Osteoblast (primary cell): ENCODE results near the gene PKIB. TPM values are rescaled to one million over a fixed set of nuclear protein-coding genes. Genes with fewer than 3 reads are reported as not detected.

Experiments used
- DNase-seq: peaks from one replicate; pipeline ENCODE4 v3.0.0; 2011; ENCODE audit warnings: low spot score, mixed read lengths; ENCODE audit not compliant: insufficient read length; ENCODE audit errors: missing footprints
- H2AFZ ChIP-seq: 2 replicates; pipeline ENCODE4 v1.6.0; 2011; ENCODE audit warnings: mild to moderate bottlenecking, low read length
- H3K27ac ChIP-seq: 2 replicates; pipeline ENCODE4 v1.5.1; 2011; ENCODE audit warnings: mild to moderate bottlenecking, low read depth, low read length, moderate library complexity
- H3K27me3 ChIP-seq: 2 replicates; pipeline ENCODE4 v1.6.0; 2012; ENCODE audit warnings: mild to moderate bottlenecking, control low read depth, inconsistent platforms, low read length, moderate library complexity; ENCODE audit not compliant: insufficient read depth
- H3K36me3 ChIP-seq: 2 replicates; pipeline ENCODE4 v1.5.1; 2011; ENCODE audit warnings: mild to moderate bottlenecking, low read length, control low read depth, moderate library complexity; ENCODE audit not compliant: insufficient read depth
- H3K4me1 ChIP-seq: 2 replicates; pipeline ENCODE4 v1.5.1; 2011; ENCODE audit warnings: mild to moderate bottlenecking, low read length, control low read depth, moderate library complexity; ENCODE audit not compliant: insufficient read depth
- H3K4me2 ChIP-seq: 2 replicates; pipeline ENCODE4 v1.6.0; 2011; ENCODE audit warnings: mild to moderate bottlenecking, low read length; ENCODE audit not compliant: insufficient read depth
- H3K4me3 ChIP-seq: fragments of 200-600 bp; sonication (generic); 3 replicates; pipeline ENCODE4 v1.5.1; 2012; ENCODE audit warnings: mild to moderate bottlenecking, low read length, inconsistent platforms; ENCODE audit not compliant: insufficient read depth
- H3K79me2 ChIP-seq: 2 replicates; pipeline ENCODE4 v1.6.0; 2012; ENCODE audit warnings: mild to moderate bottlenecking, low read length, control low read depth, inconsistent platforms; ENCODE audit not compliant: insufficient read depth
- H3K9me3 ChIP-seq: 2 replicates; pipeline ENCODE4 v1.5.1; 2011; ENCODE audit warnings: low read depth, low read length, control low read depth
- H4K20me1 ChIP-seq: 2 replicates; pipeline ENCODE4 v1.6.0; 2012; ENCODE audit warnings: mild to moderate bottlenecking, low read length, control low read depth; ENCODE audit not compliant: insufficient read depth
- small RNA-seq: library from RNA; depleted of rRNA; stranded (forward); fragments of <200 nt; gene quantifications from one replicate; pipeline ENCODE3, GENCODE V24; 2012
- total RNA-seq: library from RNA; depleted of rRNA; stranded (reverse); fragments of >200 nt; gene quantifications from 2 replicates; pipeline ENCODE4 v1.2.3, GENCODE V29; 2012
- TF ChIP-seq, protein P1 (sequence below): IDR thresholded peaks from 2 replicates; pipeline ENCODE4 v1.5.1; 2011; ENCODE audit warnings: mild to moderate bottlenecking, low read depth, low read length, moderate library complexity; ENCODE audit errors: extremely low read depth

PKIB gene
- total RNA-seq, 1 donor = 0.72 TPM

DNA sequence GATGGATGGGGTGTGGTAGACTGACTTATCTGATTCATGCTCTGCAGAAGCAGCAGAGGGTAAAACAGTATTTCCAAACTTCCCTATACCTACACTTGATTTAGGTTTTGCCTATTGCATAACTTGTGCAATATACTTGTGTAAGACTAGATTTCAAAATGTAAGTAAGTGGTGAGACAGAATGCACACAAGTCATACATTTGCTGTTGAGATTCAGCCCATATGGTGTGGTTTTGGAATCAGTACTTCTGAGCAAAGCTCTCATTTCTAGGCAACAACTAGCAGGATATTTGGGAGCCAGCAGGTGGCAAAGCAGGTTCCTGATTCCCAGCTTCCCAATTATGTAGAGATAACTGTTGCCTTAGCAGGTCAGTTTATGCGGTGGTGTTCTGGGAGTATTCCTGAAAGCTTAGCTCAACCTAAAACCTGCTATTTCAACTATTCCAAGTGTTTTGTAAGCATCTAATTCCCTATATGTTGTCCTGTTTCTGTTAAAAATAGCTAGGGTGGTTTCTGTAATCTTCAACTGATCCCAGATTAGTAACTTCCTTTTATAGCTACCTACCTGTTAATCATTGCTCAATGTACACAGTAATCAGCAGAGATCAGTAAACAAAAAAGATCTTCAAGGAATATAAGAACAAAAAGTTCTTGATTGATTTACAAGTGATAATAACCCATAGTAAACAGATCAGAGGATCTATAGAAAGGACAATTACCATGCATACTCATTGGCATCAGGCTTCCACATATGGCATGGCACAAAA is 160.8 kb downstream of the PKIB start:
- Histone ChIP-seq H3K79me2 (no peaks in the 10 kb centered on the region), H3K4me1 (no peaks in the 10 kb centered on the region), H3K27me3 (no peaks in the 10 kb centered on the region), H4K20me1 (no peaks in the 10 kb centered on the region), H3K36me3 (no peaks in the 10 kb centered on the region), H3K9me3 (no peaks in the 10 kb centered on the region), H3K4me2 (no peak overlapping the region), H3K4me3 (no peak overlapping the region), H2AFZ (no peak overlapping the region), H3K27ac (no peak overlapping the region)
- DNase-seq = no peak
- TF ChIP-seq, protein P1, sequence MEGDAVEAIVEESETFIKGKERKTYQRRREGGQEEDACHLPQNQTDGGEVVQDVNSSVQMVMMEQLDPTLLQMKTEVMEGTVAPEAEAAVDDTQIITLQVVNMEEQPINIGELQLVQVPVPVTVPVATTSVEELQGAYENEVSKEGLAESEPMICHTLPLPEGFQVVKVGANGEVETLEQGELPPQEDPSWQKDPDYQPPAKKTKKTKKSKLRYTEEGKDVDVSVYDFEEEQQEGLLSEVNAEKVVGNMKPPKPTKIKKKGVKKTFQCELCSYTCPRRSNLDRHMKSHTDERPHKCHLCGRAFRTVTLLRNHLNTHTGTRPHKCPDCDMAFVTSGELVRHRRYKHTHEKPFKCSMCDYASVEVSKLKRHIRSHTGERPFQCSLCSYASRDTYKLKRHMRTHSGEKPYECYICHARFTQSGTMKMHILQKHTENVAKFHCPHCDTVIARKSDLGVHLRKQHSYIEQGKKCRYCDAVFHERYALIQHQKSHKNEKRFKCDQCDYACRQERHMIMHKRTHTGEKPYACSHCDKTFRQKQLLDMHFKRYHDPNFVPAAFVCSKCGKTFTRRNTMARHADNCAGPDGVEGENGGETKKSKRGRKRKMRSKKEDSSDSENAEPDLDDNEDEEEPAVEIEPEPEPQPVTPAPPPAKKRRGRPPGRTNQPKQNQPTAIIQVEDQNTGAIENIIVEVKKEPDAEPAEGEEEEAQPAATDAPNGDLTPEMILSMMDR = no peak

DNA sequence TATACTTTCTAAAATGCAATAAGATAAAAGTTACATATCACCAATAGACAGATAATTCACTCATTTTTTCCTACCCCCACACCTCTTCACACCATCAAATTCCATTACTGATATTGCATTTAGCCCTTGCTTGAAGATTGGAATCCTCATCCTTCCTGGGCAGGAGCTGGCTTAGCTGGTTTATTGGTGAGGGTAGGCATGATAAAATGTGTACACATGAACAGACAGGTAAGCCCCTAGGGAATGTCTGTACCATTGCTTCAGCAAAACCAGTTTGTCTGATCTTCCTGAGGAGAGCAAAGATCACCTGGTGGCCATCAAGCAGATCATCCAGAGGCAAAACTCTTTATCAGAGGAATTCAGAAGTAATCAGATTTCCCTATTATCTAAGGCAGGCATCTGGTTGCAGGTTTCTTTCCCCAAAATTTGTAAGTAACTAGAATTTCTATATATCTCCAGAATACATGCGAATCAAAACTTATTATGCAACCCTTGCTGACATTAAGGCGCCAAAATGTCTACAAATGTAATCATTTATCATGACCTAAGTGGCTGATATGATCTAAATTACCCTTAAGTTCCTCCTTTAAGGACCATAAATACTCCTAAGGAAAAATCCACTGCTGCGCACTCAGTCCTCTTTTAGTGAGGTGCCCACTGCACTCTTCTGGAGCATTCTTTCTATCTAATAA is 162.7 kb downstream of the PKIB start:
- no peak overlapping the region for H2AFZ ChIP-seq
- H3K27me3 ChIP-seq = no peaks in the 10 kb centered on the region
- no peaks in the 10 kb centered on the region for H3K36me3 ChIP-seq
- H3K4me2 ChIP-seq = no peak overlapping the region
- TF ChIP-seq, protein P1 = no peak
- no peaks in the 10 kb centered on the region for H4K20me1 ChIP-seq
- H3K4me1 ChIP-seq = no peaks in the 10 kb centered on the region
- H3K9me3 ChIP-seq = no peaks in the 10 kb centered on the region
- no peak overlapping the region for H3K27ac ChIP-seq
- H3K4me3 ChIP-seq = no peak overlapping the region
- no peak for DNase-seq
- H3K79me2 ChIP-seq = no peaks in the 10 kb centered on the region

Small RNAs within 50 kb of the gene (small RNA-seq; reads per million reads assigned to genes)
- not detected for gene RN7SL564P

Other genes starting within 250 kb of the PKIB start
- gene HSF2, start 210.8 kb upstream of the PKIB start, total RNA-seq = 22.4 and 32.9 TPM in 2 replicates
- 247 and 260 TPM in 2 replicates for gene SERINC1, start 138.6 kb upstream of the PKIB start, total RNA-seq
- gene FABP7, start 169.3 kb downstream of the PKIB start, total RNA-seq = not detected in 2 replicates
- gene SMPDL3A, start 178.9 kb downstream of the PKIB start, total RNA-seq = 22.7 and 23.5 TPM in 2 replicates